NCI-H82 treated with DMSO at 0.1 percent for 48 hours (cell line): Measurements from ENCODE around the gene OPTC.
A peak's percentile ranks its signal among the peaks of the same experiment; 100 is the strongest.
"Not testable (repeated sequence)": the region's sequence is repeated elsewhere in the genome, so short reads cannot be mapped to it uniquely, and the experiment has no call there.

Experiments used
- DNase-seq: peaks from one replicate; lab custom pipeline; 2025; ENCODE audit not compliant: unreplicated experiment; lab: John Stamatoyannopoulos, UW

OPTC gene

GRCh38 chr1:203493901-203494300 lies at the start of gene OPTC:
OPTC (plus strand) TSS chr1:203494153; CDS start chr1:203496006, 1,853 bp downstream.
- no peak for DNase-seq

GRCh38 chr1:203444171-203444576 lies 49.8 kb upstream of the OPTC start:
- peak; percentile 45 for DNase-seq

- DNase-seq: no peak
Observed at GRCh38 chr1:203447151-203447550, 46.8 kb upstream of the OPTC start.

- DNase-seq: not testable (repeated sequence)
Observed at GRCh38 chr1:203447598-203447997, 46.4 kb upstream of the OPTC start.

GRCh38 chr1:203448521-203449061 lies 45.4 kb upstream of the OPTC start:
- DNase-seq: no peak

- no peak for DNase-seq
Observed at GRCh38 chr1:203450001-203450400, 44.0 kb upstream of the OPTC start.

GRCh38 chr1:203450479-203451149 lies 43.3 kb upstream of the OPTC start:
- no peak for DNase-seq

GRCh38 chr1:203451836-203452784 lies 41.8 kb upstream of the OPTC start:
- no peak for DNase-seq

GRCh38 chr1:203453016-203453415 lies 40.9 kb upstream of the OPTC start:
- DNase-seq: no peak

- no peak for DNase-seq
Observed at GRCh38 chr1:203453616-203454015, 40.3 kb upstream of the OPTC start.

- DNase-seq: no peak
Observed at GRCh38 chr1:203454986-203455471, 38.9 kb upstream of the OPTC start.

GRCh38 chr1:203455706-203456105 lies 38.2 kb upstream of the OPTC start:
- DNase-seq: no peak

- peak; percentile 84 for DNase-seq
Observed at GRCh38 chr1:203456577-203456976, 37.4 kb upstream of the OPTC start.

- no peak for DNase-seq
Observed at GRCh38 chr1:203458078-203458477, 35.9 kb upstream of the OPTC start.

- no peak for DNase-seq
Observed at GRCh38 chr1:203459671-203460201, 34.2 kb upstream of the OPTC start.

GRCh38 chr1:203461717-203462116 lies 32.2 kb upstream of the OPTC start:
- DNase-seq: no peak

- no peak for DNase-seq
Observed at GRCh38 chr1:203462143-203462542, 31.8 kb upstream of the OPTC start.

- no peak for DNase-seq
Observed at GRCh38 chr1:203462878-203463277, 31.1 kb upstream of the OPTC start.

- DNase-seq: peak; percentile 19
Observed at GRCh38 chr1:203463469-203464062, 30.4 kb upstream of the OPTC start.

- DNase-seq: no peak
Observed at GRCh38 chr1:203464226-203464625, 29.7 kb upstream of the OPTC start.

GRCh38 chr1:203464743-203465142 lies 29.2 kb upstream of the OPTC start:
- DNase-seq: no peak
